Subcutaneous adipose tissue (tissue), 4 donors: ENCODE data around the gene ZNF831. TPM values are rescaled to one million over a fixed set of nuclear protein-coding genes. Genes with fewer than 3 reads are reported as not detected.

Experiments
- CTCF ChIP-seq: fragments of 450-650 bp; IDR thresholded peaks from one replicate; pipeline ENCODE4 v1.5.1; 2016; ENCODE audit warnings: low read depth, mild to moderate bottlenecking, control low read depth, antibody characterized with exemption, moderate library complexity
- total RNA-seq, 4 donors: library from RNA; depleted of rRNA; stranded (reverse); fragments of >200 nt; gene quantifications; one replicate each; pipeline ENCODE4 v1.1.0, GENCODE V29; 2016

ZNF831 gene
- total RNA-seq, 4 donors from 2014 or later, result 0.19 to 1.0 (median 0.77) TPM

- TF ChIP-seq CTCF, result no peak
These were observed 66.8 kb downstream of the ZNF831 start for GRCh38 chr20:59230385-59230784.

- TF ChIP-seq CTCF, result no peak
These were observed 67.6 kb downstream of the ZNF831 start for GRCh38 chr20:59231124-59231804.

GRCh38 chr20:59232618-59233017, 69.0 kb downstream of the ZNF831 start:
- TF ChIP-seq CTCF, result no peak

GRCh38 chr20:59235226-59235625, 71.6 kb downstream of the ZNF831 start:
- TF ChIP-seq CTCF, result no peak

GRCh38 chr20:59240006-59240405, 76.4 kb downstream of the ZNF831 start:
- no peak for TF ChIP-seq CTCF

GRCh38 chr20:59242714-59243626, 79.3 kb downstream of the ZNF831 start:
- no peak for TF ChIP-seq CTCF

- no peak for TF ChIP-seq CTCF
These were observed 83.2 kb downstream of the ZNF831 start for GRCh38 chr20:59246691-59247400.
